Fibroblast of skin of left biceps (primary cell): Measurements from ENCODE around the gene GYS1.
A peak's percentile ranks its signal among the peaks of the same experiment; 100 is the strongest.
"Not testable (repeated sequence)": the region's sequence is repeated elsewhere in the genome, so short reads cannot be mapped to it uniquely, and the experiment has no call there.

ENCODE experiments used
- DNase-seq, 2 experiments: peaks; one replicate each; pipeline ENCODE4 v3.0.0-alpha.2; 2013; ENCODE audit warnings: low read depth in 2 of 2

The GYS1 gene

GRCh38 chr19:48993175-48994034, at the start of gene GYS1, which contains the start of gene RUVBL2:
Gene GYS1 (minus strand): TSS chr19:48993309. CDS start chr19:48993112, 197 bp downstream.
Gene RUVBL2 (plus strand): TSS chr19:48993887. CDS start chr19:48993912, 25 bp downstream.
- DNase-seq = peak; percentile 99

- DNase-seq = not testable (repeated sequence)
These were observed 49.6 kb upstream of the GYS1 start for GRCh38 chr19:49042666-49043065.

DNA sequence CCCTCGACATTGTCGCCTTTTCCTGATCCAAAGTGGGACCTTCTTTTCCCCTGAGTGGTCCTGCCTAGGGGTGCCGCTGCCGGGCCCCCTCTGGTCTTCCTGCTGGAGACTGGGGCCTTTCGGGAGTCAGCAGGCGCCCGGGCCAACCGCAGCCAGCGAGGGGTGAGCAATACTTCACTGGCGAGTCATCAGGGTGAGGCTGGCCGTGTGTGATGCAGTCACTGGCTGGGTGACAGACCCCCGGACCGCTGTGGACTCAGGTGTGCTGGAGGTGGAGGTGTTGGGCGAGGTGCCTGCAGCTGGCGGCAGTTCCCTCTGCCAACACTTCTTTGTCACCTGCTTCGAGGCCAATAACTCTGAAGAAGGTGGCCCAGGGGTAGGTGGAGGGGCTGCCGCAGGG, 49.1 kb upstream of the GYS1 start:
- DNase-seq = no peak

DNA sequence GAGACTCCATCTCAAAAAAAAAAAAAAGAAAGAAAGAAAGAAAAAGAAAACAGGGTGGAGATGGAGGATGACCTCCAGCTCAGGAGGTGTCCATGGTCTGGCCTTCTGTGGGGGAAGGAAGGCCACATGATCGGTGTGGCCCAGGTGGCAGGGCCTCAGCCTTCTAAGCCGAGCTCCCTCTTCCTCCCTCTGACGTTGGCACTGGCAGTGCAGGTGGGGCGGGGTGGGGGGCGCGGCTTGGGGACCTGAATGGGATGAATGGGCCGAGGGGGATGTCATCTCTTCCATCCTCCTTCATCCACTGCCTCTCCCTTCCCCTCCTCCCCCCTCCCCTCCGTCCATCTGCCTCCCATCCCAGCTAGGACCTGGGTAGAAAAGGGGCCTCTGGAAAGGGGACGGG, 46.6 kb upstream of the GYS1 start:
- DNase-seq = not testable (repeated sequence)

DNA sequence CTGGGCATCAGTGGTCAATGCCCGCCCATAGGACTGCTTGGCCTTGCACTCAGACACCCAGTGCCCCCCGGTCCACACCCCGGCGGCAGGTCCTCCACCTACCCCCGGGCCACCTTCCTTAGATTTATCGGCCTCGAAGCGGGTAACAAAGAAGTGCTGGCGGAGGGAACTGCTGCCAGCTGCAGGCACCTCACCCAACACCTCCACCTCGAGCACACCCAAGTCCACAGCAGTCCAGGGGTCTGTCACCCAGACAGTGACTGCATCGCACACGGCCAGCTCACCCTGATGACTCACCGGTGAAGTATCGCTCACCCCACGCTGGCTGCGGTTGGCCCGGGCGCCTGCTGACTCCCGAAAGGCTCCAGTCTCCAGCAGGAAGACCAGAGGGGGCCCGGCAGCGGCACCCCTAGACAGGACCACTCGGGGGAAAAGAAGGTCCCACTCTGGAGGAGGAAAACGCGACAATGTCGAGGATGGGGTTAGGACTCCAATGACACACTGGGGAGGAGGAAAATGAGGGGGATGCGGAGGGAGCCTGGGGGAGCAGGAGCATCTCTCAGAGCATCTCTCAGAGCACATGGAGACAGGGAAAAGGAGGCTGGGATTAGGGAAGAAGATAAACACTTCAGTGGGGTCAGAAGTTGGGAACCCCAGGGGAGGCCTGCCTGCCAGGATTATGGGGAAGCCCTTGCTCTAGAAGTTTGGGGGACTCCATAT, 45.6 kb upstream of the GYS1 start:
- DNase-seq = not testable (repeated sequence)

- DNase-seq = not testable (repeated sequence)
These were observed 45.0 kb upstream of the GYS1 start for GRCh38 chr19:49038111-49038510.

DNA sequence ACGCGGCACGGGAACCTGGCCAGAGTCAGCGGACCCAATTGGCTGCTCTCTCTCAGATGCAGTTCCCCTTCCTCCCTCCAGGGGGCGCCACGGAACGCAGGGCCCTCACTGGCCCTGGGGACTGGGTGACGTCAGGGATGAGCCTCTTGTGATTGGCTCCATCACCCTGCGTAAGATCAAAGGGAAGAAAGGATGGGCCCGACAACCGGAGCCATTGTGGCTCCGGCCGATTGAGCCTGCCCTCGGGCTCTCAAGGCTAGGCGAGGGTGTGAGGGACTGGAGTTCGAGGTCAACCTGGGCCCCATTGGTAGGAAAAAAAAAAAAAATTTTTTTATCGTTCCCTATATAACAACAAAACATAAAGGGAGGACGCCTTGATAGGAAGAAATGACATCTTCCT, 43.7 kb upstream of the GYS1 start, which contains the start of gene CGB1:
TSS of gene CGB1 (minus strand) at position 81 of the 400 bp plus-strand sequence. CDS start 184 bp downstream, outside the sequence.
- not testable (repeated sequence) for DNase-seq

DNA sequence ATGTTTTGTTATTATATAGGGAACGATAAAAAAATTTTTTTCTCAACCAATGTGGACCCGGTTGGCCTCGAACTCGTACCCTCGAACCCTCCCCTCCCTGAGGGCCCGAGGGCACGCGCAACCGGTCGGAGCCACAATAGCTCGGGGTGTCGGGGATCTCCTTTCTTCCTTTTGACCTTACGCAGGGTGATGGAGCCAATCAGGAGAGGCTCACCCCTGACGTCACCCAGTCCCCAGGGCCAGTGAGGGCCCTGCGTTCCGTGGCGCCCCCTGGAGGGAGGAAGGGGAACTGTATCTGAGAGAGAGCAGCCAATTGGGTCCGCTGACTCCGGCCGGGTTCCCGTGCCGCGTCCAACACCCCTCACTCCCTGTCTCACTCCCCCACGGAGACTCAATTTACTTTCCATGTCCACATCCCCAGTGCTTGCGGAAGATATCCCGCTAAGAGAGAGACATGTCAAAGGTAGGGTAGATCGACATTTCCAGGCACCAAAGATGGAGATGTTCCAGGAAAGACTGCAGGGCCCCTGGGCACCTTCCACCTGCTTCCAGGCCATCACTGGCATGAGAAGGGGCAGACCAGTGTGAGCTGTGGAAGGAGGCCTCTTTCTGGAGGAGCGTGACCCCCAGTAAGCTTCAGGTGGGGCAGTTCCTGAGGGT, 38.7 kb upstream of the GYS1 start, which contains the start of gene CGB2:
TSS of gene CGB2 (plus strand) at position 249 of the 660 bp plus-strand sequence. CDS start at position 455, 206 bp downstream.
- DNase-seq = not testable (repeated sequence)

GRCh38 chr19:49030323-49030722, 37.2 kb upstream of the GYS1 start:
- not testable (repeated sequence) for DNase-seq

DNA sequence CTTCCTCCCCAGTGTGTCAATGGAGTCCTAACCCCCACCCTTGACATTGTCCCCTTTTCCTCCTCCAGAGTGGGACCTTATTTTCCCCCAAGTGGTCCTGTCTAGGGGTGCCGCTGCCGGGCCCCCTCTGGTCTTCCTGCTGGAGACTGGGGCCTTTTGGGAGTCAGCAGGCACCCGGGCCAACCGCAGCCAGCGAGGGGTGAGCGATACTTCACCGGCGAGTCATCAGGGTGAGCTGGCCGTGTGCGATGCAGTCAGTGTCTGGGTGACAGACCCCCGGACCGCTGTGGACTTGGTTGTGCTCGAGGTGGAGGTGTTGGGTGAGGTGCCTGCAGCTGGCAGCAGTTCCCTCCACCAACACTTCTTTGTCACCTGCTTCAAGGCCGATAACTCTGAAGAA, 36.6 kb upstream of the GYS1 start:
- DNase-seq = not testable (repeated sequence)

- not testable (repeated sequence) for DNase-seq
These were observed 35.6 kb upstream of the GYS1 start for GRCh38 chr19:49028686-49029085.

GRCh38 chr19:49025599-49025998, 32.5 kb upstream of the GYS1 start:
- DNase-seq = not testable (repeated sequence)

- not testable (repeated sequence) for DNase-seq
These were observed 32.0 kb upstream of the GYS1 start for GRCh38 chr19:49025088-49025487.

- not testable (repeated sequence) for DNase-seq
These were observed 31.1 kb upstream of the GYS1 start, which contains the start of gene CGB3 for GRCh38 chr19:49024233-49024632. Gene CGB3 (minus strand): TSS chr19:49024333. CDS start chr19:49023971, 362 bp downstream.

DNA sequence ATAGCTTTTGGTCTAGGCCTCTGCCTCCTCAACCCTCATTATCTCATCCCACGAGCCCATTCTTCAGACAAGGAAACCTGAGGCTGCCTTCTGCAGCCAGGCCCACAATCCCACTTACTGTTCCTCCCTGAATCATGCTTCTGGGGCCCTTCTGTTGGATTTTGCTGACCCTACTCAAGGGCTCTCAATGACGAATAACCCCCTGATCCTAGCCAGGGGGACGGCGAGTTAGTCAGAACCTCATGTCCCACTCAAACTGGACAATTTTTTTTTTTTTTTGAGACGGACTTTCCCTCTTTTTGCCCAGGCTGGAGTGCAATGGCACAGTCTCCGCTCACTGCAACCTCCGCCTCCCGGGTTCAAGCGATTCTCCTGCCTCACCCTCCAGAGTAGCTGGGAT, 29.0 kb upstream of the GYS1 start:
- no peak for DNase-seq

- DNase-seq = no peak
These were observed 28.1 kb upstream of the GYS1 start for GRCh38 chr19:49020931-49021895.

- no peak for DNase-seq
These were observed 27.2 kb upstream of the GYS1 start for GRCh38 chr19:49020342-49020741.

DNA sequence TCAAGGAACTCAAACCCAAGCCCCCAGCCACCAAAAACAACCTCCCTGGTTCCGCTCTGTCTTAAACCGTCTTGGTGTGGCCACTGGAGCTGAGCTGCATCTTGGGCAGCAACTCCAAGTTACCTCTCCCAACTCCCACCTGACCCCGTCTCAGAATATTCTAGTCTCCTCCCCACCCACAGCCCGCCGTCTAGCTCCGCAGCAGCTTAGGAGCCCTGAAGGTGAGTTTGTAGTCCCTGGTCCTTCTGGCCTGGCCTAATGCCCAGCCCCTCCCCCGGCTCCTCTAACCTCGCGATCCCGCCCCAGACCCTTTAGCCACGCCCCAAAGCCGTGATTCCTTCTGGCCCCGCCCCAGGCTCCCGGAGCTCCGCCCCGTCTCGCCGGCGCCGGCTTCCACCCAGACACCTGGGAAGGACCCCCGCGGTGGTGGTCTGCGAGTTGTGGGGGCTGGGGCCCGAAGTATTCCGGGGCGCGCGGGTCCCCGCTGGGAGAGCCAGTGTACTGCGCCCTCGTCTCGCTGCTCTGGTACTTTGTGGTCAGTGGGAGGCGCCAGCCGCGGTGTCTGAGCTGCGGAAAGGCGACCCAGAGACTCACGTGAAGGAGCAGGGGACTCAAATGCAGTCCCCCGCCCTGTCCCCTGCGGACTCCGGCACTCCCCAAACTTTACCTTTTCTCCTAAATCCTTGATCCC, 26.3 kb upstream of the GYS1 start:
- DNase-seq = no peak

- not testable (repeated sequence) for DNase-seq
These were observed 25.5 kb upstream of the GYS1 start for GRCh38 chr19:49018388-49019241.
